ENCODE measurements around the gene CCDC68. TPM values are rescaled to one million over a fixed set of nuclear protein-coding genes. Genes with fewer than 3 reads are reported as not detected.
"Not testable (repeated sequence)": the region's sequence is repeated elsewhere in the genome, so short reads cannot be mapped to it uniquely, and the experiment has no call there.

The CCDC68 gene
- total and polyA plus RNA-seq, 12 donors: 1.8 to 12.7 (median 3.4) TPM

DNA sequence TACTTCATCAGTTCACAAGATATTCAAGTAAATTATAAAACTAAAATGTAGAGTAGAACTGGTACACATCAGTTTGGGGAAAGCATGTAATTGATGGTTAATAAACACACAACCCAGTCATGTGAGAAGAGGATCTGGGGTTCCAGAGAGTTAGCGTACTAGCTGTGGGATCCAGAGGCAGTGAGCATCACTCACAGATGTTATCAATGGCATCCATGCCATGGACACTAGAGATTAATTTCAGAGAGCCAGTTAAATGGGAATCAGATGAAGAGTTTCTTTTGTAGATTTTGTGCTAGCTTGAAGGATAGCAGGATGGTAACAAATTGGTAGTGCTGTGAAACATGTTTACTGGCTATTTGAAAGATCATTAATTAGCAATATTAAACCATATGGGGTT lies 21.8 kb upstream of the CCDC68 start:
- TF ChIP-seq, protein P1, sequence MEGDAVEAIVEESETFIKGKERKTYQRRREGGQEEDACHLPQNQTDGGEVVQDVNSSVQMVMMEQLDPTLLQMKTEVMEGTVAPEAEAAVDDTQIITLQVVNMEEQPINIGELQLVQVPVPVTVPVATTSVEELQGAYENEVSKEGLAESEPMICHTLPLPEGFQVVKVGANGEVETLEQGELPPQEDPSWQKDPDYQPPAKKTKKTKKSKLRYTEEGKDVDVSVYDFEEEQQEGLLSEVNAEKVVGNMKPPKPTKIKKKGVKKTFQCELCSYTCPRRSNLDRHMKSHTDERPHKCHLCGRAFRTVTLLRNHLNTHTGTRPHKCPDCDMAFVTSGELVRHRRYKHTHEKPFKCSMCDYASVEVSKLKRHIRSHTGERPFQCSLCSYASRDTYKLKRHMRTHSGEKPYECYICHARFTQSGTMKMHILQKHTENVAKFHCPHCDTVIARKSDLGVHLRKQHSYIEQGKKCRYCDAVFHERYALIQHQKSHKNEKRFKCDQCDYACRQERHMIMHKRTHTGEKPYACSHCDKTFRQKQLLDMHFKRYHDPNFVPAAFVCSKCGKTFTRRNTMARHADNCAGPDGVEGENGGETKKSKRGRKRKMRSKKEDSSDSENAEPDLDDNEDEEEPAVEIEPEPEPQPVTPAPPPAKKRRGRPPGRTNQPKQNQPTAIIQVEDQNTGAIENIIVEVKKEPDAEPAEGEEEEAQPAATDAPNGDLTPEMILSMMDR (IDR thresholded peaks at IDR 0.05): no peak
- no peak for DNase-seq
- Histone ChIP-seq H3K9me3 (peaks cover 0 to 10% (median 0%) of the 10 kb centered on the region in 11 donors), H3K27me3 (no peaks in the 10 kb centered on the region), H3K4me1 (no peaks in the 10 kb centered on the region), H3K4me3 (no peak overlapping the region), H3K36me3 (no peaks in the 10 kb centered on the region), H3K27ac (no peak overlapping the region)
- ATAC-seq: no peak
- intact Hi-C loops (cut with DNase I): loop anchor here (5.0 to 10.0 kb wide), 10 partner anchors 299 to 589 kb away; no protein-coding TSS in a partner anchor
- 93 to 95% methylated on average over 1 of the region's 1 CpG for WGBS, 2 donors

- Histone ChIP-seq H3K36me3 (no peaks in the 10 kb centered on the region), H3K27me3 (no peaks in the 10 kb centered on the region), H3K4me1 (no peaks in the 10 kb centered on the region), H3K9me3 (peaks cover 0 to 17% (median 0%) of the 10 kb centered on the region in 11 donors), H3K4me3 (no peak overlapping the region), H3K27ac (no peak overlapping the region)
- DNase-seq: no peak
- intact Hi-C loops (cut with DNase I): loop anchor here in 1 of 10 donors (10.0 kb wide), 1 partner anchor 411 kb away; no protein-coding TSS in a partner anchor
- WGBS, 2 donors: 50 to 93% methylated on average over 2 of the region's 2 CpGs
- TF ChIP-seq, protein P1 (IDR thresholded peaks at IDR 0.05): no peak
- no peak for ATAC-seq
Measured at GRCh38 chr18:54975598-54975997, 16.3 kb upstream of the CCDC68 start.

DNA sequence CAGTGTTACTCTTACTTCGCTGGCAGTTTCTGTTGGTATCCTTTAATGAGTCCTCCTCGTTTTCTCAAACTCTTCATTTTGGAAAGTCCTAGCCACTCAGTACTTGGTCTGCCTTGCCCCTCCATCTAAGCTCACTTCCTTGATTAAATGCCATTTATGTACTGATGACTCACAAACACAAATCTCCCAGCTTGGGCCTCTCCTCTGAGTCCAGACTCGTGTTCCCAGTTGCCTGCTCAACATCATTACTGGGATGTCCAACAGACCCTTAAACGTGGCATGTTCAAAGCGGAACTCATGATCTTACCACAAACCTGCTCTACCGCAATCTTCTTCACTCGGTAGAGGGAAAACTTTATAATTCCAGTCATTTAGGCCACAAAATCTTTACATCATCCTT lies 13.8 kb upstream of the CCDC68 start:
- Histone ChIP-seq H3K4me1 (no peaks in the 10 kb centered on the region), H3K36me3 (no peaks in the 10 kb centered on the region), H3K9me3 (peaks cover 0 to 13% (median 0%) of the 10 kb centered on the region in 11 donors), H3K27ac (no peak overlapping the region), H3K4me3 (no peak overlapping the region), H3K27me3 (no peaks in the 10 kb centered on the region)
- TF ChIP-seq, protein P1 (IDR thresholded peaks at IDR 0.05): no peak
- ATAC-seq (no peak), DNase-seq (no peak)
- 88 to 90% methylated on average over 7 of the region's 7 CpGs for WGBS, 2 donors
- intact Hi-C loops (cut with DNase I): loop anchor here in 1 of 10 donors (10.0 kb wide), 1 partner anchor 408 kb away; no protein-coding TSS in a partner anchor

DNA sequence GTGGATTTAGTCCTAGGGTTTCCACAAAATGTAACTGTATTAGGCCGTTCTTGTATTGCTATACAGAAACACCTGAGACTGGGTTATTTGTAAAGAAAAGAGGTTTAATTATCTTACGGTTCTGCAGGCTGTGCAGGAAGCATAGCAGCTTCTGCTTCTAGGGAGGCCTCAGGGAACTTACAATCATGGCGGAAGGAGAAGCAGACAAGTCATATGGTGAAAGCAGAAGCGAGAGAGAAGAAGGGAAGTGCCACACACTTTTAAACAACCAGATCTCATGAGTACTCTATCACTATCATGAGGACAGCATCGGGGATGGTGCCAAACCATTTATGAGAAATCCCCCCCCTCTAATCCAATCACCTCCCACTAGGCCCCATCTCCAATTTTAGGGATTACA lies 9.5 kb upstream of the CCDC68 start:
- Histone ChIP-seq H3K4me1 (no peaks in the 10 kb centered on the region), H3K9me3 (peaks cover 0 to 16% (median 0%) of the 10 kb centered on the region in 11 donors), H3K27ac (no peak overlapping the region), H3K36me3 (no peaks in the 10 kb centered on the region), H3K4me3 (no peak overlapping the region), H3K27me3 (no peaks in the 10 kb centered on the region)
- ATAC-seq (no peak), DNase-seq (no peak)
- intact Hi-C loops (cut with DNase I): no loop called here
- WGBS, 2 donors: 92 to 95% methylated on average over 5 of the region's 5 CpGs
- TF ChIP-seq, protein P1 (IDR thresholded peaks at IDR 0.05): no peak

GRCh38 chr18:54968237-54968636 lies 9.0 kb upstream of the CCDC68 start:
- H3K36me3 ChIP-seq; ATAC-seq; H3K27me3 ChIP-seq; H3K4me1 ChIP-seq; H3K27ac ChIP-seq; DNase-seq; H3K4me3 ChIP-seq; intact Hi-C loops (cut with DNase I): not testable (repeated sequence)
- WGBS, 2 donors: 92 to 94% methylated on average over 9 of the region's 9 CpGs
- H3K9me3 ChIP-seq: peaks cover 0 to 16% (median 0%) of the 10 kb centered on the region in 11 donors
